Measurements from ENCODE around the gene SC5D. TPM values are rescaled to one million over a fixed set of nuclear protein-coding genes. Genes with fewer than 3 reads are reported as not detected.
A peak's percentile ranks its signal among the peaks of the same experiment; 100 is the strongest.

SC5D gene
- total RNA-seq, 1 experiment from 2014 or later = 79.2 TPM

GRCh38 chr11:121292495-121293287 lies at the start of gene SC5D (continued):
- TF ChIP-seq ATF2 (CRISPR knock-in tag; IDR thresholded peaks at IDR 0.05; ENCODE audit: borderline replicate concordance, low read depth) (no peak), HMGXB4 (CRISPR knock-in tag; IDR thresholded peaks at IDR 0.05) (peak; percentile 86), ZNF396 (CRISPR knock-in tag; IDR thresholded peaks at IDR 0.05; ENCODE audit: borderline replicate concordance) (no peak), SMAD3 (CRISPR knock-in tag; IDR thresholded peaks at IDR 0.05; ENCODE audit: borderline replicate concordance) (peak; percentile 89; the same call in 1 of the 2 replicates), ZNF232 (CRISPR knock-in tag; IDR thresholded peaks at IDR 0.05) (peak; percentile 97), ATF3 (CRISPR knock-in tag; conservative IDR thresholded peaks at IDR 0.05) (no peak), ESRRA (CRISPR knock-in tag; IDR thresholded peaks at IDR 0.05; ENCODE audit: borderline replicate concordance) (no peak), ZBTB43 (CRISPR knock-in tag; IDR thresholded peaks at IDR 0.05) (0 out of 2 replicates have a peak, but pooled peaks have one; percentile 50), ZNF423 (CRISPR knock-in tag; IDR thresholded peaks at IDR 0.05) (no peak), NR2C2 (CRISPR knock-in tag; IDR thresholded peaks at IDR 0.05) (no peak), CTCF (IDR thresholded peaks at IDR 0.05) (no peak), IRF1 (CRISPR knock-in tag; IDR thresholded peaks at IDR 0.05) (no peak; the same call in 1 of the 2 replicates), ZNF512 (CRISPR knock-in tag; IDR thresholded peaks at IDR 0.05; ENCODE audit: borderline replicate concordance) (no peak)

GRCh38 chr11:121244884-121245283 lies 47.7 kb upstream of the SC5D start:
- peaks cover 30% of the 10 kb centered on the region for H3K4me1 Mint-ChIP-seq
- no peak overlapping the region for H3K4me3 Mint-ChIP-seq
- no peak overlapping the region for H3K27ac Mint-ChIP-seq
- H3K36me3 Mint-ChIP-seq = 0 out of 2 replicates have a peak, but pooled peaks cover 3% of the 10 kb centered on the region
- peaks cover 3% of the 10 kb centered on the region; the same call in 1 of the 2 replicates for H3K27me3 Mint-ChIP-seq (ENCODE audit: low read depth)
- POLR2A ChIA-PET = no interaction called here
- ATAC-seq (no peak), DNase-seq (ENCODE audit: low spot score) (no peak)
- peaks cover 4% of the 10 kb centered on the region for H3K9me3 Mint-ChIP-seq
- CTCF ChIA-PET = interaction anchor here (1.1 to 1.2 kb wide), 2 partner anchors 11 to 144 kb away, joined by 3 read pairs; partner anchors contain the start of gene TECTA
- TF ChIP-seq PRDM15 (CRISPR knock-in tag; IDR thresholded peaks at IDR 0.05) (no peak), MXD4 (CRISPR knock-in tag; IDR thresholded peaks at IDR 0.05; ENCODE audit: borderline replicate concordance) (no peak), AR (CRISPR knock-in tag; IDR thresholded peaks at IDR 0.05) (no peak), JUN (CRISPR knock-in tag; IDR thresholded peaks at IDR 0.05) (no peak)
